ENCODE results near the gene IGFN1. TPM values are rescaled to one million over a fixed set of nuclear protein-coding genes. Genes with fewer than 3 reads are reported as not detected.
A peak's percentile ranks its signal among the peaks of the same experiment; 100 is the strongest.

Gene IGFN1
- total RNA-seq, 6 experiments from 2014 or later = 0.02 to 0.18 (median 0.12) TPM; not detected in 3

- intact Hi-C loops (cut with DNase I) = no loop called here
- ATAC-seq (no peak), DNase-seq (no peak)
- Histone ChIP-seq H3K27ac (no peak overlapping the region), H3K9me3 (no peaks in the 10 kb centered on the region), H3K4me1 (no peaks in the 10 kb centered on the region), H3K36me3 (peaks cover 0 to 27% (median 12%) of the 10 kb centered on the region in 4 donors), H3K4me3 (no peak overlapping the region), H3K27me3 (no peaks in the 10 kb centered on the region)
- TF ChIP-seq POLR2A (IDR thresholded peaks at IDR 0.05) = no peak
- TF ChIP-seq, protein P1, sequence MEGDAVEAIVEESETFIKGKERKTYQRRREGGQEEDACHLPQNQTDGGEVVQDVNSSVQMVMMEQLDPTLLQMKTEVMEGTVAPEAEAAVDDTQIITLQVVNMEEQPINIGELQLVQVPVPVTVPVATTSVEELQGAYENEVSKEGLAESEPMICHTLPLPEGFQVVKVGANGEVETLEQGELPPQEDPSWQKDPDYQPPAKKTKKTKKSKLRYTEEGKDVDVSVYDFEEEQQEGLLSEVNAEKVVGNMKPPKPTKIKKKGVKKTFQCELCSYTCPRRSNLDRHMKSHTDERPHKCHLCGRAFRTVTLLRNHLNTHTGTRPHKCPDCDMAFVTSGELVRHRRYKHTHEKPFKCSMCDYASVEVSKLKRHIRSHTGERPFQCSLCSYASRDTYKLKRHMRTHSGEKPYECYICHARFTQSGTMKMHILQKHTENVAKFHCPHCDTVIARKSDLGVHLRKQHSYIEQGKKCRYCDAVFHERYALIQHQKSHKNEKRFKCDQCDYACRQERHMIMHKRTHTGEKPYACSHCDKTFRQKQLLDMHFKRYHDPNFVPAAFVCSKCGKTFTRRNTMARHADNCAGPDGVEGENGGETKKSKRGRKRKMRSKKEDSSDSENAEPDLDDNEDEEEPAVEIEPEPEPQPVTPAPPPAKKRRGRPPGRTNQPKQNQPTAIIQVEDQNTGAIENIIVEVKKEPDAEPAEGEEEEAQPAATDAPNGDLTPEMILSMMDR (IDR thresholded peaks at IDR 0.05) = no peak
- WGBS (ENCODE audit: insufficient coverage, low coverage, low lambda C conversion rate, missing lambda C conversion rate) = 82% methylated on average over 7 of the region's 7 CpGs
Measured at GRCh38 chr1:201145816-201146215, 44.8 kb upstream of the IGFN1 start.

- intact Hi-C loops (cut with DNase I) = no loop called here
- TF ChIP-seq, protein P1 (IDR thresholded peaks at IDR 0.05) = no peak
- TF ChIP-seq POLR2A (IDR thresholded peaks at IDR 0.05) = no peak
- DNase-seq (no peak), ATAC-seq (no peak)
- Histone ChIP-seq H3K36me3 (peaks cover 0 to 28% (median 11%) of the 10 kb centered on the region in 4 donors), H3K27me3 (no peaks in the 10 kb centered on the region), H3K9me3 (no peaks in the 10 kb centered on the region), H3K27ac (no peak overlapping the region), H3K4me1 (no peaks in the 10 kb centered on the region), H3K4me3 (no peak overlapping the region)
- 92% methylated on average over 10 of the region's 17 CpGs for WGBS (ENCODE audit: insufficient coverage, low coverage, low lambda C conversion rate, missing lambda C conversion rate)
Measured at GRCh38 chr1:201146626-201147390, 43.8 kb upstream of the IGFN1 start.

- H3K36me3 ChIP-seq = peaks cover 0 to 28% (median 11%) of the 10 kb centered on the region in 4 donors
- intact Hi-C loops (cut with DNase I) = no loop called here
Measured at GRCh38 chr1:201147396-201148015, 43.1 kb upstream of the IGFN1 start.

GRCh38 chr1:201149400-201149799 lies 41.2 kb upstream of the IGFN1 start:
- H3K36me3 ChIP-seq = peaks cover 0 to 15% (median 7%) of the 10 kb centered on the region in 4 donors

More at GRCh38 chr1:201147396-201148015, 43.1 kb upstream of the IGFN1 start:
- Histone ChIP-seq H3K27me3 (no peaks in the 10 kb centered on the region), H3K4me1 (no peaks in the 10 kb centered on the region), H3K9me3 (no peaks in the 10 kb centered on the region), H3K4me3 (no peak overlapping the region), H3K27ac (no peak overlapping the region)
- TF ChIP-seq, protein P1 (IDR thresholded peaks at IDR 0.05) = no peak
- no peak for TF ChIP-seq POLR2A (IDR thresholded peaks at IDR 0.05)
- no peak for ATAC-seq
- WGBS (ENCODE audit: insufficient coverage, low coverage, low lambda C conversion rate, missing lambda C conversion rate) = 86% methylated on average over 11 of the region's 13 CpGs
- DNase-seq = no peak

More at GRCh38 chr1:201149400-201149799, 41.2 kb upstream of the IGFN1 start:
- Histone ChIP-seq H3K9me3 (no peaks in the 10 kb centered on the region), H3K4me3 (no peak overlapping the region), H3K27me3 (no peaks in the 10 kb centered on the region), H3K27ac (no peak overlapping the region), H3K4me1 (peaks cover 0 to 6% (median 0%) of the 10 kb centered on the region in 4 donors)
- no peak for DNase-seq
- TF ChIP-seq POLR2A (IDR thresholded peaks at IDR 0.05) = no peak
- TF ChIP-seq, protein P1 (IDR thresholded peaks at IDR 0.05) = peak; percentile 44 to 59 (median 52)
- WGBS (ENCODE audit: insufficient coverage, low coverage, low lambda C conversion rate, missing lambda C conversion rate) = 49% methylated on average over 4 of the region's 4 CpGs
- peak; percentile 48 to 56 (median 52) for ATAC-seq
- intact Hi-C loops (cut with DNase I) = no loop called here
